BJ (cell line): ENCODE measurements around the gene TMED3. TPM values are rescaled to one million over a fixed set of nuclear protein-coding genes. Genes with fewer than 3 reads are reported as not detected.

ENCODE experiments used
- CTCF ChIA-PET: fragments of 350-600 bp; formaldehyde crosslinking; extraction: SDS; loops from one replicate; lab custom pipeline; 2021; ENCODE audit warnings: antibody characterized with exemption, inconsistent platforms; lab: Yijun Ruan, JAX
- POLR2A ChIA-PET: fragments of 300-600 bp; sonication (Branson Sonifier 250); formaldehyde crosslinking; extraction: SDS; loops from one replicate; lab custom pipeline; 2021; ENCODE audit warnings: antibody characterized with exemption; lab: Charles Lee
- DNase-seq: peaks from one replicate; pipeline ENCODE4 v3.0.0-alpha.2; 2011; ENCODE audit warnings: low read depth
- H3K27me3 ChIP-seq: 2 replicates; pipeline ENCODE4 v1.6.0; 2011; ENCODE audit warnings: low read length; ENCODE audit not compliant: control insufficient read depth, insufficient read depth
- H3K36me3 ChIP-seq: 2 replicates; pipeline ENCODE4 v1.5.1; 2011; ENCODE audit warnings: low read length; ENCODE audit not compliant: control insufficient read depth, insufficient read depth
- H3K4me3 ChIP-seq: 2 replicates; pipeline ENCODE4 v1.5.1; 2011; ENCODE audit warnings: low read depth, mild to moderate bottlenecking, control low read depth, low read length
- CTCF ChIP-seq: IDR thresholded peaks from 2 replicates; pipeline ENCODE4 v1.5.1; 2011; ENCODE audit warnings: low read depth, mild to moderate bottlenecking, control low read depth, inconsistent platforms, low read length, moderate library complexity; ENCODE audit not compliant: insufficient read depth
- polyA plus RNA-seq: library from polyadenylated mRNA; depleted of rRNA; stranded (reverse); fragments of >200 nt; gene quantifications from 2 replicates; pipeline ENCODE4 v1.2.3, GENCODE V29; 2011; rRNA removed

Gene TMED3
- polyA plus RNA-seq, 1 experiment: 366 TPM

- POLR2A ChIA-PET: no interaction called here
- Histone ChIP-seq H3K4me3 (no peak overlapping the region), H3K36me3 (no peaks in the 10 kb centered on the region), H3K27me3 (no peaks in the 10 kb centered on the region)
- DNase-seq: no peak
- CTCF ChIA-PET: interaction anchor here (8.3 kb wide), 1 partner anchor 10 kb away, joined by 66 read pairs; no protein-coding TSS in a partner anchor
- TF ChIP-seq CTCF: no peak
Measured at GRCh38 chr15:79371591-79371990, 60.7 kb downstream of the TMED3 start.

- DNase-seq: no peak
- Histone ChIP-seq H3K4me3 (no peak overlapping the region), H3K27me3 (no peaks in the 10 kb centered on the region), H3K36me3 (no peaks in the 10 kb centered on the region)
- TF ChIP-seq CTCF: no peak
- ChIA-PET POLR2A (no interaction called here), CTCF (interaction anchor here (1.1 kb wide), 1 partner anchor 9 kb away, joined by 7 read pairs; no protein-coding TSS in a partner anchor)
Measured at GRCh38 chr15:79372428-79372827, 61.5 kb downstream of the TMED3 start.

Other genes with a start within 250 kb of the TMED3 start
- 0.07 and 0.31 TPM in 2 replicates for gene RASGRF1, start 220.3 kb upstream of the TMED3 start, polyA plus RNA-seq
- gene ANKRD34C, start 28.4 kb upstream of the TMED3 start, polyA plus RNA-seq: not detected in 2 replicates
- 0.37 and 0.43 TPM in 2 replicates for gene MINAR1, start 121.2 kb downstream of the TMED3 start, polyA plus RNA-seq